HepG2 (cell line): ENCODE results near the gene LILRB5. TPM values are rescaled to one million over a fixed set of nuclear protein-coding genes. Genes with fewer than 3 reads are reported as not detected.

Experiments used
- ATF5 ChIP-seq: sonication (generic); formaldehyde crosslinking; IDR thresholded peaks from 2 replicates; pipeline ENCODE4 v1.4.0; 2020; ENCODE audit warnings: mild to moderate bottlenecking, low read depth, missing genetic modification reagents
- ATRX ChIP-seq: sonication (generic); formaldehyde crosslinking; IDR thresholded peaks from 2 replicates; pipeline ENCODE4 v1.4.0; 2020; ENCODE audit warnings: missing genetic modification reagents, borderline replicate concordance
- CCAR2 ChIP-seq: fragments of 200-400 bp; formaldehyde crosslinking; optimal IDR thresholded peaks from 2 replicates; pipeline ENCODE3; 2018; ENCODE audit warnings: low read depth, mild to moderate bottlenecking, low read length, moderate library complexity
- DMAP1 ChIP-seq: IDR thresholded peaks from 2 replicates; pipeline ENCODE4 v1.6.1; 2016
- E2F1 ChIP-seq: sonication (generic); formaldehyde crosslinking; IDR thresholded peaks from 2 replicates; pipeline ENCODE4 v1.5.0; 2020; ENCODE audit warnings: missing genetic modification reagents
- GLI4 ChIP-seq: sonication (generic); formaldehyde crosslinking; IDR thresholded peaks from 2 replicates; pipeline ENCODE4 v1.5.1; 2020; ENCODE audit warnings: missing genetic modification reagents, mild to moderate bottlenecking, moderate library complexity, borderline replicate concordance
- HMGXB3 ChIP-seq: sonication (generic); formaldehyde crosslinking; IDR thresholded peaks from 2 replicates; pipeline ENCODE4 v1.4.0; 2020; ENCODE audit warnings: missing genetic modification reagents, borderline replicate concordance
- JUNB ChIP-seq: sonication (generic); formaldehyde crosslinking; IDR thresholded peaks from 2 replicates; pipeline ENCODE4 v1.8.0; 2022; ENCODE audit warnings: missing genetic modification reagents, mild to moderate bottlenecking, borderline replicate concordance
- MEIS2 ChIP-seq: sonication (generic); formaldehyde crosslinking; IDR thresholded peaks from 2 replicates; pipeline ENCODE4 v1.9.0; 2021; ENCODE audit warnings: mild to moderate bottlenecking, missing genetic modification reagents
- NFAT5 ChIP-seq: sonication (generic); formaldehyde crosslinking; IDR thresholded peaks from 2 replicates; pipeline ENCODE4 v1.4.0; 2020; ENCODE audit warnings: missing genetic modification reagents
- ZBTB38 ChIP-seq: sonication (generic); formaldehyde crosslinking; IDR thresholded peaks from 2 replicates; pipeline ENCODE4 v1.5.1; 2020; ENCODE audit warnings: mild to moderate bottlenecking, missing genetic modification reagents
- ZFYVE20 ChIP-seq: sonication (generic); formaldehyde crosslinking; IDR thresholded peaks from 2 replicates; pipeline ENCODE4 v1.8.0; 2023; ENCODE audit warnings: low read depth, mild to moderate bottlenecking, moderate library complexity, missing genetic modification reagents, borderline replicate concordance
- ZNF564 ChIP-seq: sonication (generic); formaldehyde crosslinking; IDR thresholded peaks from 2 replicates; pipeline ENCODE4 v1.8.1; 2023; ENCODE audit warnings: mild to moderate bottlenecking, missing genetic modification reagents
- ZNF768 ChIP-seq: sonication (generic); formaldehyde crosslinking; IDR thresholded peaks from 2 replicates; pipeline ENCODE4 v1.4.0; 2020; ENCODE audit warnings: missing genetic modification reagents
- ZNF780A ChIP-seq: sonication (generic); formaldehyde crosslinking; IDR thresholded peaks from 2 replicates; pipeline ENCODE4 v1.8.0; 2022; ENCODE audit warnings: mild to moderate bottlenecking, missing genetic modification reagents, moderate library complexity
- ZNF841 ChIP-seq: sonication (generic); formaldehyde crosslinking; IDR thresholded peaks from 2 replicates; pipeline ENCODE4 v1.8.1; 2023; ENCODE audit warnings: missing genetic modification reagents, borderline replicate concordance
- polyA plus RNA-seq, 8 experiments: library from polyadenylated mRNA; depleted of rRNA in 3 of 8; stranded (reverse) in 7 of 8; unstranded in 1 of 8; fragments of >200 nt; fragmentation: Illumina TruSeq in 4 of 8; extraction: Trizol in 4 of 8; gene quantifications; 2 replicates each; pipeline versions ENCODE4 v1.2.1 to v1.2.3, GENCODE V29; 2011 to 2016; ENCODE audit warnings: low read depth in 4 of 8, missing spikeins in 1 of 8, mixed read lengths in 1 of 8; ENCODE audit not compliant: insufficient read depth in 1 of 8
- total RNA-seq, 5 experiments: library from RNA; depleted of rRNA; stranded (reverse); fragments of >200 nt; fragmentation: Illumina TruSeq; extraction: Trizol; gene quantifications; 2 replicates each; pipeline ENCODE4 v1.2.3, GENCODE V29; 2016; ENCODE audit warnings: low read depth in 1 of 5

The LILRB5 gene
- total and polyA plus RNA-seq, 2 of the 13 experiments (the other 11 are each of a cell fraction or from before 2014, with no cell fraction given): not detected

- TF ChIP-seq NFAT5 (no peak), JUNB (CRISPR knock-in tag) (no peak), MEIS2 (CRISPR knock-in tag) (no peak), ZBTB38 (CRISPR knock-in tag) (peak; percentile 82; the same call in 1 of the 2 replicates), HMGXB3 (CRISPR knock-in tag) (no peak; the same call in 1 of the 2 replicates), CCAR2 (no peak), ZNF564 (no peak), ZNF768 (CRISPR knock-in tag) (peak; percentile 91), ZFYVE20 (CRISPR knock-in tag) (no peak), ATF5 (no peak), ZNF780A (CRISPR knock-in tag) (peak; percentile 57; the same call in 1 of the 2 replicates), GLI4 (CRISPR knock-in tag) (no peak), ZNF841 (CRISPR knock-in tag) (no peak), DMAP1 (CRISPR knock-in tag) (no peak), ATRX (CRISPR knock-in tag) (no peak), E2F1 (CRISPR knock-in tag) (no peak)
Measured at GRCh38 chr19:54231077-54231931, 25.8 kb downstream of the LILRB5 start (continued).
